ENCODE data around the gene ZNF487. TPM values are rescaled to one million over a fixed set of nuclear protein-coding genes. Genes with fewer than 3 reads are reported as not detected.

The ZNF487 gene
- total and polyA plus RNA-seq, 2 of the 4 experiments (the other 2 are of a cell fraction) = 1.7 to 2.7 TPM

- H3K9ac ChIP-seq (ENCODE audit: low read depth, low read length) = no peak overlapping the region
- H2BK120ac ChIP-seq (ENCODE audit: low read depth, low read length) = no peak overlapping the region
- in situ Hi-C loops (cut with MboI; ENCODE audit: low sequenced_read_pairs) (loop anchor here (25.0 kb wide), 1 partner anchor 1577 kb away; the partner anchor contains the start of gene DEPP1), intact Hi-C loops (cut with micrococcal nuclease) (no loop called here), dilution Hi-C loops (cut with HindIII; ENCODE audit: low sequenced_read_pairs, unreplicated experiment) (no loop called here)
- no peak overlapping the region for H2AK5ac ChIP-seq (ENCODE audit: low read depth, low read length)
- no peak overlapping the region for H2AK9ac ChIP-seq (replicated peaks; ENCODE audit: low read depth, low read length, poor library complexity)
- H4K5ac ChIP-seq (ENCODE audit: low read depth, low read length) = no peak overlapping the region
- H4K20me1 ChIP-seq (ENCODE audit: insufficient read depth, low read length) = peaks cover 31% of the 10 kb centered on the region
- no peak for TF ChIP-seq ELK1 (IDR thresholded peaks at IDR 0.05; ENCODE audit: borderline replicate concordance, low read depth, low read length)
- no peak for TF ChIP-seq USF2 (IDR thresholded peaks at IDR 0.05; ENCODE audit: low read depth, low read length)
- no peak for TF ChIP-seq CHD1 (IDR thresholded peaks at IDR 0.05; ENCODE audit: low read depth, low read length)
- TF ChIP-seq MXI1 (IDR thresholded peaks at IDR 0.05; ENCODE audit: borderline replicate concordance, low read depth, low read length) = no peak
- TF ChIP-seq NFE2L2 (IDR thresholded peaks at IDR 0.05; ENCODE audit: low read depth, low read length) = no peak
- TF ChIP-seq CEBPB (IDR thresholded peaks at IDR 0.05; ENCODE audit: low read depth, low read length) = no peak
- no peak for TF ChIP-seq FOS (IDR thresholded peaks at IDR 0.05; ENCODE audit: low read depth, low read length)
- no peak for TF ChIP-seq MAFK (IDR thresholded peaks at IDR 0.05; ENCODE audit: low read depth, low read length)
- TF ChIP-seq RCOR1 (IDR thresholded peaks at IDR 0.05; ENCODE audit: insufficient replicate concordance, low read length) = no peak
- no peak for TF ChIP-seq POLR2A (IDR thresholded peaks at IDR 0.05; ENCODE audit: low read depth, low read length)
- no peak for TF ChIP-seq CTCF (conservative IDR thresholded peaks at IDR 0.05; ENCODE audit: low read depth, low read length)
- no peak for TF ChIP-seq RAD21 (IDR thresholded peaks at IDR 0.05; ENCODE audit: low read length)
- 0 out of 4 replicates have a peak overlapping the region, but pooled peaks of 1 of the 2 experiments have one; percentile 98 for H4K8ac ChIP-seq (ENCODE audit: low read depth in 2 of 2, low read length in 2 of 2)
- H2BK15ac ChIP-seq (ENCODE audit: low read depth, low read length) = no peak overlapping the region
- no peak overlapping the region for H3K18ac ChIP-seq (ENCODE audit: low read depth, low read length)
- WGBS, 2 experiments (ENCODE audit: extremely low coverage in 2 of 2, insufficient read length in 1 of 2) = 95% methylated on average over 4 of the region's 14 CpGs; no CpG with 5 or more reads in 1 of the 2 experiments
- DNase-seq (no peak), ATAC-seq (ENCODE audit: low read depth) (no peak)
- H3K36me3 ChIP-seq (ENCODE audit: control insufficient read depth, insufficient read depth, low read length) = no peaks in the 10 kb centered on the region
- no peak overlapping the region for H3K23ac ChIP-seq (ENCODE audit: low read depth, low read length)
- H2BK20ac ChIP-seq (ENCODE audit: low read depth, low read length) = no peak overlapping the region
- no peak overlapping the region for H3K14ac ChIP-seq (replicated peaks; ENCODE audit: low read depth, low read length)
- no peak overlapping the region for H4K91ac ChIP-seq (ENCODE audit: insufficient read depth, low read depth, low read length)
- BruUV-seq (replicated peaks) = no TSS peak
- no peak overlapping the region for H3K4ac ChIP-seq (ENCODE audit: low read depth, low read length)
- H3K27me3 ChIP-seq (ENCODE audit: control insufficient read depth, insufficient read depth, low read length) = no peaks in the 10 kb centered on the region
- no peak overlapping the region for H2AFZ ChIP-seq (replicated peaks; ENCODE audit: low read length, poor library complexity)
- H2BK5ac ChIP-seq (ENCODE audit: low read depth, low read length, poor library complexity, severe bottlenecking) = no peak overlapping the region
- peaks cover 4 to 23% of the 10 kb centered on the region in 2 experiments; a peak in 2 of 4 replicates for H3K79me1 ChIP-seq (ENCODE audit: low read depth in 1 of 2, low read length in 2 of 2)
- no peak overlapping the region for H3K56ac ChIP-seq (ENCODE audit: extremely low read depth, insufficient read depth, low read length)
- no peaks in the 10 kb centered on the region for H3K9me1 ChIP-seq (ENCODE audit: insufficient read depth, low read length)
- no peaks in the 10 kb centered on the region for H3K9me3 ChIP-seq (ENCODE audit: control insufficient read depth, insufficient read depth, low read length)
- H3K27ac ChIP-seq (ENCODE audit: insufficient read depth, low read length) = no peak overlapping the region
- H3K4me2 ChIP-seq (ENCODE audit: low read depth, low read length) = no peak overlapping the region
- H3K4me1 ChIP-seq (ENCODE audit: control insufficient read depth, insufficient read depth, low read length) = peaks cover 2% of the 10 kb centered on the region; the same call in 1 of the 2 replicates
- H3K4me3 ChIP-seq (ENCODE audit: insufficient read depth, low read depth, low read length) = no peak overlapping the region
- ChIA-PET CTCF (no interaction called here), POLR2A (ENCODE audit: unreplicated experiment) (no interaction called here)
These were observed 26.6 kb upstream of the ZNF487 start for GRCh38 chr10:43410345-43410744.

All from IMR-90 (cell line).